ENCODE measurements around the gene STT3A.
A peak's percentile ranks its signal among the peaks of the same experiment; 100 is the strongest.
"Not testable (repeated sequence)": the region's sequence is repeated elsewhere in the genome, so short reads cannot be mapped to it uniquely, and the experiment has no call there.

The STT3A gene

GRCh38 chr11:125592305-125593113 is at the start of gene STT3A:
Gene STT3A, plus strand, starts transcription at chr11:125592852. Its CDS starts 3,064 bp downstream, at chr11:125595916.
- DNase-seq = peak; percentile 92

DNA sequence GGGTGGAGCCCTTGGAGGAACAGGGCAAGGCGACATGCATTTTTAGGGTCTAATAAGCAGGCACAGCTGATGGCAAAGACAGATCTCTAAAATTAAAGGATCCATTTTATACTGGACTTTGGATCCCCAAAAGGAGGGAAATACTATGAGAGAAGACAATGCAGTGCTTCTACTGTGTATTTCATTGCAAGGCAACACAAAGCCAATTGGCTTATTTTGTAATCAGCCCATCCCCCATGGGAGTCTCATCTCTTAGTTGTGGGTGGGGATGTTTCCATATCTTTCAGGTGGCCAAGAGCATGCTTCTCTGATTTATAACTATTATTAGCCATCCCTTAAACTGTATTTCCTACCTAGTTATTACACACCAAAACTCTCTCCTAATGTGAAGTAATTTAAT is 41.9 kb upstream of the STT3A start:
- DNase-seq = no peak

- no peak for DNase-seq
These were observed 40.8 kb upstream of the STT3A start for GRCh38 chr11:125551835-125552342.

- DNase-seq = no peak
These were observed 39.7 kb upstream of the STT3A start for GRCh38 chr11:125552927-125553326.

GRCh38 chr11:125553357-125553756 is 39.3 kb upstream of the STT3A start:
- DNase-seq = no peak

DNA sequence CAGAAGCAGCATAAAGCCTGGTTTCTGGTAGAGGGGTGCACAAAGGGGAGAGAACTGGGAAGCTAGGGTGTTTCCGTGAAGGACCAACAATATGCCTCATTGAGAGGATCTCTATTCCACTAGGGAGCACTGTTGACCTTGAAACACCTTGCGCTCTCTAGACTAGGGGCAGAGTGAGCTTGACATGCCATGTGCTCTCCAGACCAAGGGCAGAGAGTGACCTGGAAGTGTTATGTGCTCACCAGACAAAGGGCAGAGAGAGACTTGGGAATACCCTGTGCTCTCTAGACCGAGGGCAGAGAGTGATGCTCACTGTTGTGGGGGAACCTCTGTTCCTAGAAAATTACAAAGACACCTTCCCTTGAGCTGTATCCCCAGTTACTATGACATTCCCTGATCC is 38.6 kb upstream of the STT3A start:
- no peak for DNase-seq

GRCh38 chr11:125559888-125560287 is 32.8 kb upstream of the STT3A start:
- no peak for DNase-seq

DNA sequence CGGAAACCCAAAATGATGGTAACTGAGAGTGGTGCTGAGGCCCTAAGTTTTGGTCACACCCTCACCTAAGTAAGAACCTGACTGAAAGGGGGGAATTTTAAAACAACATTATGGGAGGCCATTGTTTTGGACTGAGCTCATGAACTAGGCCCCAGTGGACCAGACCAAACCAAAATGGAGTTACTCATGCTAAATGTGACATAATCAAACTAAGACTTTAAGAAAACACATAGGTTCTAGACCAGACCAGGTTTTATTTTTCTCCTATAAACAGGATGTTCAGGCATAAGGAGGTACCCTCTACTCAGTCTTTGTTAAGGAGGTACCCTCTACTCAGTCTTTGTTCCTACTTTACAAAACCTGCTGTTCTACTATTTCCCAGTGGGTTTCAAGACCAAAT is 30.7 kb upstream of the STT3A start:
- DNase-seq = no peak

- no peak for DNase-seq
These were observed 30.2 kb upstream of the STT3A start for GRCh38 chr11:125562430-125562829.

- no peak for DNase-seq
These were observed 28.3 kb upstream of the STT3A start for GRCh38 chr11:125564357-125564756.

DNA sequence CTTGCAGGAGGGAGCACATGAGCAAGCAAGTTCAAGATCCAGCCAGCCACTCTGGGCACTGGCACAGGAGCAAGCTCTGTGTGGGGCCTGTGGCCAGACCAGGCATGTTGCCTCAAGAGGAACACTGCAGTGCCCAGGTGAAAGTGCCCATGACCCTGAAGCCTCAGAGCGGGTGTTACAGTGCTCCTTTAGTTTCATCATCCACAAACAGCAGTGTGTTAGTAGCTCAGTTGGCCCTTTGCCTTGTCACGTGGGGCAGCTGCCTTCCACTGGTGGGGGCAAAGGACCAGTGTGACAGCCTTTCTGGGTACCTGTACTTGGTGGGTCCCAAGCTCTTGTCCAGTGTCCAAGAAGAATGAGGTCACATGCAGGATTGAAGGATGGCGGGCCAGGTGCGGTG is 26.4 kb upstream of the STT3A start:
- no peak for DNase-seq

DNA sequence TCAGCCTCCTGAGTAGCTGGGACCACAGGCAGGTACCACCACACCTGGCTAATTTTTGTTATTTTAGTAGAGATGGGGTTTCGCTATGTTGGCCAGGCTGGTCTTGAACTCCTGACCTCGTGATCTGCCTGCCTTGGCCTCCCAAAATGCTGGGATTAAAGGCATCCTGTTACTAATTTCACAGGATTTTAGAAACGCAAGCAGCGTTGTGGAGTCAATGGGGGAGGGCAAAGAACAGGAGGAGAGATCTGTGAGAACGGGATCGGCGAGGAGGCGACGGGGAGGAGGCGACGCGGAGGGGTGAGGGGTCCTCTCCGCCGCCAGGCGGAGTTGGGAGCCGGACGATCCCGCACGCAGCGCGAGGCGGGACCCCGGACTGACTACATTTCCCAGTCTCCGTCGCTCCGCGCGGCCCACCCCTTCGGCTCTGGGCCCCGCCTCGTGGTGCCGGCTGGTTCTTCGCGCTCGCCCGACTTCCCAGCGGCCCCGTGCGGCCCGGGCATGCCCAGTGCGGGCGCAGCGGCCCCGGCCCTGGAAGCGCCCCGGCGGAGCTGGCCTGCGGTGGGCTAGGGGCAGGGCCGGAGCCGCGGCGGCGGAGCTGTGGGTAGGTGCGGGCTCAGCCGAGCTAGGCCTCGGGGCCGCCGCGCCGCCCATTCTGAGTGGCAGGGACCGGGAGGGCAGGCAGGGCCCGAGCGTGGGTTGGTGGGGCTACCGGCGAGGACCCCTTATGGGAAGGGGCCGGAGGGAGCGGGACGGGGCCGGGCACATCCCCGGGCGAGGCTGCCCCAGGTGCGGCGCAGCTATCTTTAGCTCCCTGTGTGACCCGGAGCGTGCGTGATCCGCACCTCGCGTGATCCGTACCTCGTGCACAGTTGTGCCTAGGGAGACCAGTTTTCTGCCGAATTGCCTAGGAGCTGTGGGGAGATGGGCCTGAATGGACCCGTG is 23.4 kb upstream of the STT3A start, which contains the start of gene EI24:
TSS of gene EI24 (plus strand) at position 508 of the 945 bp plus-strand sequence. CDS start 3,051 bp downstream, outside the sequence.
- DNase-seq = peak; percentile 84

DNA sequence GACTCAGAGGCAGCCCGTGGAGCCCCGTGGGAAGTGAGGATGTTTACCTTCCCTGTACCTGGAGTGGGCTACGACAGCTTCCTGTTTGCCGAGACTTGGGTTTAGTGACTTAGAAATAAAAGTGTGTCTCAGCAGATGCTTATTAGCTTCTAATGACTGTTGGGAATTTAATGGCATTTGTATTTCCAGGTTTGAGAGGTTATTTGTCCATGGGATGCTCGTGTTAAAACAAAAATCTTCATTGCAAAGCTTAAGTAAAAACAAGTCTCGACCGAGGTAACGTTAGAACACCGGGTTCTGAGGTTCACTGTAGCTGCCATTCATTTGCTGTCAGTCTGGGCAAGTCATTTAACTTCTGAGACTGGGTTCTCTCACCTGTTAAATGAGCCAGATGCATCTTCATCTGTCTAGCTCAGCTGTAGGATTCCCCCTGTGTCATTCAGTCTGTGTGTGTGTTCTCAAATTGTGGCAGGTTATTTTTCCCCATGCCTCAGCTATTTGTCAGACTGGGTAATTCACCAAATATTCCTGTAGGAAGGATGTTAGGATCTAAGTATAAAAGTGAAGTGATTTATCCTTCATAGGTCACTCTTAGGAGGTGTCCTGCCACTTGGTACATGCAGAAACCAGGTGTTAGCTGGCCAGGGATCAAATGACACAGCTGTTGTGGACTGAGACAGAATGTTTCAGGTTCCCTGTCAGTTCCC is 22.6 kb upstream of the STT3A start:
- DNase-seq = no peak

- DNase-seq = no peak
These were observed 21.7 kb upstream of the STT3A start for GRCh38 chr11:125570952-125571351.

- no peak for DNase-seq
These were observed 19.7 kb upstream of the STT3A start for GRCh38 chr11:125572916-125573315.

GRCh38 chr11:125577181-125577580 is 15.5 kb upstream of the STT3A start:
- not testable (repeated sequence) for DNase-seq

DNA sequence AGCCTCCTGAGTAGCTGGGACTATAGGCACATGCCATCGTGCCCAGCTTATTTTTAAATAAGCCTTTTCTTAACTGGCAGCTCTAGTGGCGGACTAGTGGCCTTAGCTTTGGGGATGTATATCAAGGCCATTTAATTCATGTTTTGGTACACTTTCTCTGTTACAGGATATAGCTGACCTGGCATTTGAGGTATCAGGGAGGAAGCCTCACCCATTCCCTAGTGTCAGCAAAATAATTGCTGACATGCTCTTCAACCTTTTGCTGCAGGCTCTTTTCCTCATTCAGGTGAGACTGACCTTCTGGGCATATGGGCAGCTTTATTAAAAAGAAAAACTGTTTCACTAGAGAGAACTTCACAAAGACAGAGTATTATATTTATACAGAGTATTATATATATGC is 13.9 kb upstream of the STT3A start:
- no peak for DNase-seq

DNA sequence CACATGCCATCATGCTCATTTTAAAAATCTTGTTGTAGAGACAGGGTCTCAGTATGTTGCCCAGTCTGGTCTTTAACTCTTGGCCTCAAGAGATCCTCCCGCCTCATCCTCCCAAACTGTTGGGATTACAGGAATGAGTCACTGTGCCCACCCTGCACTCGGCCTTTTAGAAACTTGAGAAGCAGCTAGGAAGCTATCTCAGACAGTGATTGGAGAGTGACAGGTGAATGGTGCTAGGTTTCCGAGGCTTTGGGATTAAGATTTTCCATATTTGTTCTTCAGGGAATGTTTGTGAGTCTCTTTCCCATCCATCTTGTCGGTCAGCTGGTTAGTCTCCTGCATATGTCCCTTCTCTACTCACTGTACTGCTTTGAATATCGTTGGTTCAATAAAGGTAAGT is 12.8 kb upstream of the STT3A start:
- no peak for DNase-seq

DNA sequence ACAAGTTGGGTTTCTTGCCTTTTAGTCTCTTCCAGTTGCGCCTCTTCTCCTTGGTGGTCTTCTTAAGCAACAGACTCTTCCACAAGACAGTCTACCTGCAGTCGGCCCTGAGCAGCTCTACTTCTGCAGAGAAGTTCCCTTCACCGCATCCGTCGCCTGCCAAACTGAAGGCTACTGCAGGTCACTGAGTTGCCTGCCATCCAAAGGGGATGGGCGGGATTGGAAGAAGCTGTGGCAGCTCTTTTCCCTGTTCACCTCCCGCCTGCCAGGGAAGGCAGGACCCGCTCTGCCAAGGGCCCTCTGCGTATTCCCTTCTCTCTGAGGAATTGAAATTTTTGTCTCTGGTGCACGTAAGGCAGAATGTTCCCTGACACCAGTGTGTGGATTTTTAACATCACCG is 9.2 kb upstream of the STT3A start:
- DNase-seq = no peak

- DNase-seq = no peak
These were observed 7.2 kb upstream of the STT3A start for GRCh38 chr11:125585487-125585886.

DNA sequence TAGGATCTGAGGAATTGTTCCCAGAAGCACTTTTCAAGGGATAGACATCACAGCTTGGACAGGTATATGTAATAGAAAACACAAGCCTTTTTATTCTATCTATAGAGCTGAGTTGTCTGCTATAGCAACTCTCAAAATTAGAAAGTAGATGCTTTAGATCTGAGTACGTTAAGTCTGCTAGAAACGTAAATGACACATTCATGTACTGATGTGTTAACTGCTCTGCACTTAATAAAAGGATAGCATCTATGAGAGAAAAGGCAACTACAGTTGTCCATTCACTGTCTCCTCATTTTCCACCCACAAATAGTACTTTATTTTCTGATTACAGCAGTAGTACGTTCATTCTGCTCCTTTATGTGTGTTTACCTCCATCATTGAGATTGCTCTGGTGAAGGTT is 6.0 kb upstream of the STT3A start:
- DNase-seq = no peak

DNA sequence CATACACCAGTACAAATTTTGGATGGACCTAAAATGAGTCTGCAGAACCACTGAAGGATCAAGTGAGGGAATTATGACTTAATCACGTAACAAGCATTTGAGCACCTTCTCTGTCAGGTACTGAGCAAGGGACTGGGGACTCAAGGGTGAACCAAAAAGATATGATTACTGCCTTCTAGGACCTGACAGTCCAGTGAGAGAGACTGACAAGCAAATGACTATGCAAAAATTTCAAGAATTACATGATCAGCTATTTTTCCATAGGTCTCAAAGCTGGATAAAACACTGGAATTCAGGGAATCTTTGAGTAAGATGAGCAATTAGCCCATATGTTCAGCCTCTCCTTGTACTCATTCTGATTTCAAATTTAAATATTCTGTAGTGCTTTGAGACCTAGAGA is 5.2 kb upstream of the STT3A start:
- DNase-seq = no peak

DNA sequence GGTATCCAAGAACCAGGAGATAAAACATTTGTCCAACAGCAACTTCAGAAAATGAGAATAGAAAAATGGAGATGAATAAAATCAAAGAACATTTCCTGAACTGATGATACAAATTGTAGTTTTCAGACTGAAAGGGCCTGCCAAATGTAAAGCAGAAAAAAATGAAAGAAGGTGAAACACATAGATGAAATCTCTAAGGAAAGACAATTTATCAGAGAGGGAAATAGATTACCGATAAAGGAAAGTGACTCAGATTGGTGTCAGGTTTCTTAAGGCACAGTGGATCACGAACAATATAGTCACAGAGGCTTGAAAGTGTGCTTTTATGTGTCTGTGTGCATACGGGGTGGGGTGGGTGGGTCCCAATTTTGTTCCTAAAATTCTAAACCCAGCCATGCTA is 4.1 kb upstream of the STT3A start:
- DNase-seq = no peak
